Stimulated activated effector memory CD8-positive, alpha-beta T cell treated with anti-CD3 and anti-CD28 coated beads, Interleukin-12 subunit alpha, Interleukin-12 subunit beta, amount 100 ng/mL, for 72 hours (primary cell): Measurements from ENCODE around the gene KIF26A.
A peak's percentile ranks its signal among the peaks of the same experiment; 100 is the strongest.

ENCODE experiments used
- ATAC-seq: fragments of 150-1000 bp; cut with Tn5 transposase; 2 replicates; pipeline ENCODE4 v1.10.0; 2021
- DNase-seq, 2 donors: peaks; one replicate each; pipeline ENCODE4 v3.0.0; 2021 to 2022; ENCODE audit warnings: low spot score in 2 of 2
- H3K27ac Mint-ChIP-seq: one replicate; pipeline ENCODE4 v1.8.0; 2022; ENCODE audit warnings: mild to moderate bottlenecking, mixed read lengths
- H3K36me3 Mint-ChIP-seq: one replicate; pipeline ENCODE4 v1.8.0; 2022; ENCODE audit warnings: mild to moderate bottlenecking, mixed read lengths
- H3K4me1 Mint-ChIP-seq: one replicate; pipeline ENCODE4 v1.8.0; 2022; ENCODE audit warnings: mixed read lengths
- H3K4me3 Mint-ChIP-seq: one replicate; pipeline ENCODE4 v1.8.0; 2022; ENCODE audit warnings: mild to moderate bottlenecking, mixed read lengths
- H3K9me3 Mint-ChIP-seq: one replicate; pipeline ENCODE4 v1.8.0; 2022; ENCODE audit warnings: mixed read lengths

Gene KIF26A

GRCh38 chr14:104130974-104131651 is 7.3 kb upstream of the KIF26A start:
- Mint-ChIP-seq H3K9me3 (peaks cover 11% of the 10 kb centered on the region), H3K36me3 (peaks cover 6% of the 10 kb centered on the region), H3K27ac (no peak overlapping the region), H3K4me1 (no peaks in the 10 kb centered on the region), H3K4me3 (no peak overlapping the region)
- no peak for DNase-seq
- ATAC-seq, result peak; percentile 27

- no peak for DNase-seq
- Mint-ChIP-seq H3K4me1 (peaks cover 6% of the 10 kb centered on the region), H3K4me3 (no peak overlapping the region), H3K27ac (no peak overlapping the region), H3K36me3 (peaks cover 6% of the 10 kb centered on the region), H3K9me3 (peaks cover 11% of the 10 kb centered on the region)
- no peak for ATAC-seq
These were observed 6.2 kb upstream of the KIF26A start for GRCh38 chr14:104131968-104132732.

GRCh38 chr14:104132981-104133380 is 5.4 kb upstream of the KIF26A start:
- Mint-ChIP-seq H3K4me3 (no peak overlapping the region), H3K4me1 (peaks cover 7% of the 10 kb centered on the region), H3K27ac (no peak overlapping the region), H3K36me3 (peaks cover 6% of the 10 kb centered on the region), H3K9me3 (peaks cover 11% of the 10 kb centered on the region)
- ATAC-seq (no peak), DNase-seq (no peak)

- peaks cover 11% of the 10 kb centered on the region for H3K9me3 Mint-ChIP-seq
- peaks cover 7% of the 10 kb centered on the region for H3K4me1 Mint-ChIP-seq
- DNase-seq, result no peak
- peaks cover 6% of the 10 kb centered on the region for H3K36me3 Mint-ChIP-seq
- H3K4me3 Mint-ChIP-seq, result no peak overlapping the region
- no peak overlapping the region for H3K27ac Mint-ChIP-seq
- no peak for ATAC-seq
These were observed 4.9 kb upstream of the KIF26A start for GRCh38 chr14:104133496-104133895.

- H3K4me1 Mint-ChIP-seq, result peaks cover 7% of the 10 kb centered on the region
- peaks cover 6% of the 10 kb centered on the region for H3K36me3 Mint-ChIP-seq
- H3K27ac Mint-ChIP-seq, result no peak overlapping the region
- no peak overlapping the region for H3K4me3 Mint-ChIP-seq
- peaks cover 8% of the 10 kb centered on the region for H3K9me3 Mint-ChIP-seq
- DNase-seq (no peak), ATAC-seq (no peak)
These were observed 4.1 kb upstream of the KIF26A start for GRCh38 chr14:104134061-104134965.

- H3K27ac Mint-ChIP-seq, result no peak overlapping the region
- ATAC-seq (no peak), DNase-seq (no peak)
- H3K36me3 Mint-ChIP-seq, result peaks cover 6% of the 10 kb centered on the region
- H3K9me3 Mint-ChIP-seq, result no peaks in the 10 kb centered on the region
- no peak overlapping the region for H3K4me3 Mint-ChIP-seq
- H3K4me1 Mint-ChIP-seq, result peaks cover 7% of the 10 kb centered on the region
These were observed 3.1 kb upstream of the KIF26A start for GRCh38 chr14:104135121-104135903.

GRCh38 chr14:104135904-104136471 is 2.4 kb upstream of the KIF26A start:
- ATAC-seq, result no peak
- no peak overlapping the region for H3K4me3 Mint-ChIP-seq

GRCh38 chr14:104136472-104137296 is 1.7 kb upstream of the KIF26A start:
- peaks cover 7% of the 10 kb centered on the region for H3K4me1 Mint-ChIP-seq
- H3K9me3 Mint-ChIP-seq, result no peaks in the 10 kb centered on the region
- H3K4me3 Mint-ChIP-seq, result peak overlapping the region; percentile 56
- ATAC-seq (no peak), DNase-seq (no peak)
- no peak overlapping the region for H3K27ac Mint-ChIP-seq
- H3K36me3 Mint-ChIP-seq, result peaks cover 6% of the 10 kb centered on the region

More at GRCh38 chr14:104135904-104136471, 2.4 kb upstream of the KIF26A start:
- DNase-seq, result no peak
- H3K36me3 Mint-ChIP-seq, result peaks cover 6% of the 10 kb centered on the region
- no peaks in the 10 kb centered on the region for H3K9me3 Mint-ChIP-seq
- H3K27ac Mint-ChIP-seq, result no peak overlapping the region
- H3K4me1 Mint-ChIP-seq, result peaks cover 7% of the 10 kb centered on the region

- peak; percentile 76 for ATAC-seq
- peak; percentile 76 to 85 for DNase-seq
- H3K4me3 Mint-ChIP-seq, result peak overlapping the region; percentile 56
- H3K27ac Mint-ChIP-seq, result no peak overlapping the region
- peaks cover 7% of the 10 kb centered on the region for H3K4me1 Mint-ChIP-seq
- H3K9me3 Mint-ChIP-seq, result no peaks in the 10 kb centered on the region
- H3K36me3 Mint-ChIP-seq, result peaks cover 6% of the 10 kb centered on the region
These were observed 890 bp upstream of the KIF26A start for GRCh38 chr14:104137297-104138097.

- H3K9me3 Mint-ChIP-seq, result no peaks in the 10 kb centered on the region
- peaks cover 7% of the 10 kb centered on the region for H3K4me1 Mint-ChIP-seq
- ATAC-seq, result no peak
- H3K27ac Mint-ChIP-seq, result no peak overlapping the region
- H3K4me3 Mint-ChIP-seq, result no peak overlapping the region
- DNase-seq, result no peak
- peaks cover 6% of the 10 kb centered on the region for H3K36me3 Mint-ChIP-seq
These were observed 502 bp downstream of the KIF26A start for GRCh38 chr14:104138718-104139459.

GRCh38 chr14:104139460-104140212 is 1.2 kb downstream of the KIF26A start:
- Mint-ChIP-seq H3K4me1 (peaks cover 7% of the 10 kb centered on the region), H3K27ac (no peak overlapping the region), H3K9me3 (no peaks in the 10 kb centered on the region), H3K4me3 (no peak overlapping the region), H3K36me3 (peaks cover 6% of the 10 kb centered on the region)
- ATAC-seq (no peak), DNase-seq (no peak)

GRCh38 chr14:104140213-104140462 is 1.8 kb downstream of the KIF26A start:
- ATAC-seq (no peak), DNase-seq (no peak)
- Mint-ChIP-seq H3K36me3 (peaks cover 6% of the 10 kb centered on the region), H3K27ac (no peak overlapping the region), H3K4me3 (no peak overlapping the region), H3K4me1 (peaks cover 7% of the 10 kb centered on the region), H3K9me3 (no peaks in the 10 kb centered on the region)
